Stimulated activated naive CD4-positive, alpha-beta T cell (primary cell): ENCODE data around the gene ACTN1.
"Not testable (repeated sequence)": the region's sequence is repeated elsewhere in the genome, so short reads cannot be mapped to it uniquely, and the experiment has no call there.

Source experiments
- DNase-seq, 6 experiments: peaks; one replicate each; lab custom pipeline; 2025; lab: John Stamatoyannopoulos, UW

The ACTN1 gene

GRCh38 chr14:68865542-68865941 is 113.6 kb downstream of the ACTN1 start:
- no peak for DNase-seq

- DNase-seq: no peak
Measured at GRCh38 chr14:68864361-68864750, 114.7 kb downstream of the ACTN1 start.

- no peak for DNase-seq
Measured at GRCh38 chr14:68863610-68864360, 115.3 kb downstream of the ACTN1 start.

GRCh38 chr14:68862954-68863594 is 116.0 kb downstream of the ACTN1 start:
- DNase-seq: peak; percentile 29 to 64 (median 46)

- DNase-seq: no peak
Measured at GRCh38 chr14:68860771-68861170, 118.3 kb downstream of the ACTN1 start.

- DNase-seq: no peak
Measured at GRCh38 chr14:68857516-68858070, 121.5 kb downstream of the ACTN1 start.

- DNase-seq: no peak
Measured at GRCh38 chr14:68856572-68856971, 122.5 kb downstream of the ACTN1 start.

- DNase-seq: no peak
Measured at GRCh38 chr14:68854421-68854820, 124.7 kb downstream of the ACTN1 start.

- DNase-seq: no peak
Measured at GRCh38 chr14:68853749-68854148, 125.4 kb downstream of the ACTN1 start.

- DNase-seq: not testable (repeated sequence)
Measured at GRCh38 chr14:68852493-68852892, 126.6 kb downstream of the ACTN1 start.

GRCh38 chr14:68851078-68851477 is 128.0 kb downstream of the ACTN1 start:
- no peak for DNase-seq

- no peak for DNase-seq
Measured at GRCh38 chr14:68849416-68849815, 129.7 kb downstream of the ACTN1 start.

- no peak for DNase-seq
Measured at GRCh38 chr14:68848253-68848652, 130.8 kb downstream of the ACTN1 start.

GRCh38 chr14:68847640-68848039 is 131.5 kb downstream of the ACTN1 start:
- not testable (repeated sequence) for DNase-seq

- no peak for DNase-seq
Measured at GRCh38 chr14:68846466-68846865, 132.6 kb downstream of the ACTN1 start.

- no peak for DNase-seq
Measured at GRCh38 chr14:68844210-68844545, 134.9 kb downstream of the ACTN1 start.

GRCh38 chr14:68843471-68844209 is 135.5 kb downstream of the ACTN1 start:
- DNase-seq: peak; percentile 31 to 79 (median 62)

GRCh38 chr14:68842298-68842697 is 136.8 kb downstream of the ACTN1 start:
- DNase-seq: no peak

- no peak for DNase-seq
Measured at GRCh38 chr14:68841016-68841809, 137.9 kb downstream of the ACTN1 start.

- DNase-seq: no peak
Measured at GRCh38 chr14:68840454-68840853, 138.6 kb downstream of the ACTN1 start.

GRCh38 chr14:68836082-68836481 is 143.0 kb downstream of the ACTN1 start:
- no peak for DNase-seq

- DNase-seq: no peak
Measured at GRCh38 chr14:68834816-68835215, 144.3 kb downstream of the ACTN1 start.
